Bronchial epithelial cell (primary cell): ENCODE measurements around the gene BICRAL. TPM values are rescaled to one million over a fixed set of nuclear protein-coding genes. Genes with fewer than 3 reads are reported as not detected.

Source experiments
- DNase-seq: peaks from one replicate; pipeline ENCODE4 v3.0.0-alpha.2; 2010; ENCODE audit warnings: low read depth
- FAIRE-seq: peaks from 2 replicates; lab custom pipeline; 2011; peaks lifted over from hg19 to GRCh38; lab: Jason Lieb, UNC
- H3K27me3 ChIP-seq: 2 replicates; pipeline ENCODE4 v1.5.1; 2011; ENCODE audit warnings: low read length; ENCODE audit not compliant: control insufficient read depth, insufficient read depth
- H3K36me3 ChIP-seq: 2 replicates; pipeline ENCODE4 v1.5.1; 2011; ENCODE audit warnings: low read length; ENCODE audit not compliant: control insufficient read depth, insufficient read depth
- H3K4me3 ChIP-seq: 2 replicates; pipeline ENCODE4 v1.5.1; 2011; ENCODE audit warnings: mild to moderate bottlenecking, low read depth, low read length, control low read depth
- total RNA-seq: library from RNA; depleted of rRNA; stranded (reverse); fragments of >200 nt; gene quantifications from 2 replicates; pipeline ENCODE4 v1.2.1, GENCODE V29; 2014
- TF ChIP-seq, protein P1 (sequence below): IDR thresholded peaks from 2 replicates; pipeline ENCODE4 v1.5.1; 2011; ENCODE audit warnings: mild to moderate bottlenecking, moderate library complexity, low read length, control low read depth, inconsistent platforms; ENCODE audit not compliant: insufficient read depth, severe bottlenecking

BICRAL gene
- total RNA-seq, 1 donor from 2014 or later, result 3.9 TPM

- no peak for FAIRE-seq
- no peak overlapping the region for H3K4me3 ChIP-seq
- no peaks in the 10 kb centered on the region for H3K36me3 ChIP-seq
- DNase-seq, result no peak
- TF ChIP-seq, protein P1, sequence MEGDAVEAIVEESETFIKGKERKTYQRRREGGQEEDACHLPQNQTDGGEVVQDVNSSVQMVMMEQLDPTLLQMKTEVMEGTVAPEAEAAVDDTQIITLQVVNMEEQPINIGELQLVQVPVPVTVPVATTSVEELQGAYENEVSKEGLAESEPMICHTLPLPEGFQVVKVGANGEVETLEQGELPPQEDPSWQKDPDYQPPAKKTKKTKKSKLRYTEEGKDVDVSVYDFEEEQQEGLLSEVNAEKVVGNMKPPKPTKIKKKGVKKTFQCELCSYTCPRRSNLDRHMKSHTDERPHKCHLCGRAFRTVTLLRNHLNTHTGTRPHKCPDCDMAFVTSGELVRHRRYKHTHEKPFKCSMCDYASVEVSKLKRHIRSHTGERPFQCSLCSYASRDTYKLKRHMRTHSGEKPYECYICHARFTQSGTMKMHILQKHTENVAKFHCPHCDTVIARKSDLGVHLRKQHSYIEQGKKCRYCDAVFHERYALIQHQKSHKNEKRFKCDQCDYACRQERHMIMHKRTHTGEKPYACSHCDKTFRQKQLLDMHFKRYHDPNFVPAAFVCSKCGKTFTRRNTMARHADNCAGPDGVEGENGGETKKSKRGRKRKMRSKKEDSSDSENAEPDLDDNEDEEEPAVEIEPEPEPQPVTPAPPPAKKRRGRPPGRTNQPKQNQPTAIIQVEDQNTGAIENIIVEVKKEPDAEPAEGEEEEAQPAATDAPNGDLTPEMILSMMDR, result no peak
- no peaks in the 10 kb centered on the region for H3K27me3 ChIP-seq
These were observed 125.5 kb downstream of the BICRAL start for GRCh38 chr6:42907336-42907735.

DNA sequence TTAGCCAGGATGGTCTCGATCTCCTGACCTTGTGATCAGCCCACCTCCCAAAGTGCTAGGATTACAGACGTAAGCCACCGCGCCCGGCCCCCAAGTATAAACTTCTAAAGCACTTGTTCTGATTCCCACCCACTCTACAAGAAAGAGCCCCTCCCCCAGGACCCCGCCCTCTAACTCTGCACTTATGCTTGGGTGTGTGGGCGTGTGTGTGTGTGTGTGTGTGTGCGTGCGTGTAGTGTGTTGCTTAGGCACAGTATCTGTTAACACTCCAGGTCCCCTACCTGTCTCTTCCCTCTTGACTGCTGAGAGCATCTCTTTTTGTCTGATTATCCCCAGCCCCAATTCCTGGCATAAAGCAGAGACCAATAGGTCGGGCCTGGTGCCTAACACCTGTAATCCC is 128.0 kb downstream of the BICRAL start:
- no peaks in the 10 kb centered on the region for H3K27me3 ChIP-seq
- no peaks in the 10 kb centered on the region for H3K36me3 ChIP-seq
- TF ChIP-seq, protein P1, result no peak
- DNase-seq, result no peak
- H3K4me3 ChIP-seq, result no peak overlapping the region
- FAIRE-seq, result no peak

GRCh38 chr6:42911171-42912021 is 129.5 kb downstream of the BICRAL start:
- TF ChIP-seq, protein P1, result no peak
- DNase-seq (no peak), FAIRE-seq (no peak)
- no peak overlapping the region for H3K4me3 ChIP-seq
- H3K36me3 ChIP-seq, result no peaks in the 10 kb centered on the region
- H3K27me3 ChIP-seq, result no peaks in the 10 kb centered on the region

DNA sequence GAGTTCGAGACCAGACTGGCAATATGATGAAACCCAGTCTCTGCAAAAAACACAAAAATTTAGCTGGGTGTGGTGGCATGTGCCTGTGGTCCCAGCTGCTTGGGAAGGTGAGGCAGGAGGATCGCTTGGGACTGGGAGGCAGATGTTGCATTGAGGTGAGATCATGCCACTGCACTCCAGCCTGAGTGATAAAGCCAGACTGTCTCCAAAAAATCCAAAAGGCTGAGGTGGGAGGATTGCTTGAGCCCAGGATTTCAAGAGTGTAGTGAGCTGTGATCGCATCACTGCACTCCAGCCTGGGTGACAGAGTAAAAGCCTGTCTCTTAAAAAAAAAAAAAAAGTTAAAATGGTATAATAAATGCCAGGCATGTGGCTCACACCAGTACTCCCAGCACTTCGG is 132.7 kb downstream of the BICRAL start:
- no peak overlapping the region for H3K4me3 ChIP-seq
- no peaks in the 10 kb centered on the region for H3K27me3 ChIP-seq
- DNase-seq, result no peak
- FAIRE-seq, result no peak
- TF ChIP-seq, protein P1, result no peak
- no peaks in the 10 kb centered on the region for H3K36me3 ChIP-seq

DNA sequence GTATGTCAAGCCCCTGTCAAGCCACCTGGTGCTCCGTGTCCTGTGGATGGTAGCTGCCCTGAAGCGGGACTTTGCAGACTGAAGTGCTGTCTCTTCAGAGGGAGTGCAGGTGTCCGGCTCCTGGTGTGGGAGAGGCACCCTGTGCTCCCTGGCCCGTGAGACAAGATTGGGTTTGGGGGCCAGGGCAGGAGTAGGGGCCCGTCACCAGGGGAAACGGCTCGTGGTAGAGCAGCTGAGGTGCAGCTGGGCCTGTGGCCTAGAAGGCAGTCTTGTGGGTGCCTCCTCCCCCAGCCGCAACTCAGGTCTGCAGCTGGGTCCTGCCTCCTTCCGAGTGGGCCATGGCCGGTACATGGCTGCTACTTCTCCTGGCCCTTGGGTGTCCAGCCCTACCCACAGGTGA is 133.9 kb downstream of the BICRAL start, which contains the start of gene PTCRA:
TSS of gene PTCRA (plus strand) at position 322 of the 400 bp plus-strand sequence. CDS start at position 339, 17 bp downstream.
- FAIRE-seq, result no peak

More for the DNA sequence above, 133.9 kb downstream of the BICRAL start, which contains the start of gene PTCRA:
- TF ChIP-seq, protein P1, result no peak
- Histone ChIP-seq H3K36me3 (no peaks in the 10 kb centered on the region), H3K27me3 (no peaks in the 10 kb centered on the region), H3K4me3 (no peak within 1 kb of the TSS)
- no peak for DNase-seq
